Midbrain (tissue), 1 donor: ENCODE measurements around the gene LHX1.

Source experiments
- DNase-seq: peaks from one replicate; lab custom pipeline; 2025; lab: John Stamatoyannopoulos, UW

Gene LHX1

GRCh38 chr17:36939052-36939801 is 2.0 kb downstream of the LHX1 start:
- DNase-seq, result no peak

- no peak for DNase-seq
Measured at GRCh38 chr17:36939802-36940312, 2.6 kb downstream of the LHX1 start.

GRCh38 chr17:36940313-36941264 is 3.3 kb downstream of the LHX1 start:
- DNase-seq, result no peak

- DNase-seq, result no peak
Measured at GRCh38 chr17:36941265-36942010, 4.2 kb downstream of the LHX1 start.

- no peak for DNase-seq
Measured at GRCh38 chr17:36942019-36942599, 4.8 kb downstream of the LHX1 start.

- DNase-seq, result no peak
Measured at GRCh38 chr17:36942631-36943125, 5.4 kb downstream of the LHX1 start.

GRCh38 chr17:36943250-36944191 is 6.2 kb downstream of the LHX1 start:
- no peak for DNase-seq

GRCh38 chr17:36944553-36944952 is 7.3 kb downstream of the LHX1 start:
- DNase-seq, result no peak

GRCh38 chr17:36945140-36945539 is 7.9 kb downstream of the LHX1 start:
- DNase-seq, result no peak

GRCh38 chr17:36945959-36946725 is 8.9 kb downstream of the LHX1 start:
- DNase-seq, result no peak

- DNase-seq, result no peak
Measured at GRCh38 chr17:36946726-36947091, 9.4 kb downstream of the LHX1 start.

- no peak for DNase-seq
Measured at GRCh38 chr17:36947922-36948716, 10.8 kb downstream of the LHX1 start.

- DNase-seq, result peak; percentile 97
Measured at GRCh38 chr17:36948717-36949460, 11.6 kb downstream of the LHX1 start, which contains the start of gene AATF. Gene AATF (plus strand): TSS chr17:36948954. CDS start chr17:36949126, 172 bp downstream.

GRCh38 chr17:36949461-36949927 is 12.2 kb downstream of the LHX1 start:
- peak; percentile 24 for DNase-seq

- no peak for DNase-seq
Measured at GRCh38 chr17:36950027-36950426, 12.8 kb downstream of the LHX1 start.

- DNase-seq, result no peak
Measured at GRCh38 chr17:36951084-36951789, 14.0 kb downstream of the LHX1 start.

GRCh38 chr17:36971508-36971907 is 34.2 kb downstream of the LHX1 start:
- DNase-seq, result no peak
